HL-60/S4 treated with phorbol 12-myristate 13-acetate at 8.2 ng/mL for 4 days and 3 days (cell line): Measurements from ENCODE around the gene PLD3.

Experiments
- in situ Hi-C: fragments of 300-500 bp; cut with MboI; formaldehyde crosslinking; loops from 2 replicates; pipeline ENCODE4 v1.15.0; 2022; ENCODE audit warnings: low sequenced_read_pairs

Gene PLD3

DNA sequence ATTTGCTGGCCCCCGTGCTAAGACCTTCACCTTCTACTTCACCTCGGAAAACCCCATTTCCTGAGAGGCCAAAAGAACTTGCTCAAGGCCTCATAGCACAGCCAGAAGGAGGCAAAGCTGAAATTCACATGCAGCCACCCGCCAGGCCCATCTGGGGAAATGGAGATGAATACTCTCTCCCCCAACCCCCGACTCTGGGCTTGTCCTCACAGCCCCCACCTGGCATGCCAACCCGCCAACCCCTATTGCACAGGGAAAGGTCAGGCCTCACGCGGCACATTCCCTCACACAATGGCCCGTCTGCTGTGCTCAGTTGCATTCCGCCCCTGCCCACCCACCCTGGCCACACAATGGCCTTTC, 61.5 kb downstream of the PLD3 start:
- in situ Hi-C loops: no loop called here

DNA sequence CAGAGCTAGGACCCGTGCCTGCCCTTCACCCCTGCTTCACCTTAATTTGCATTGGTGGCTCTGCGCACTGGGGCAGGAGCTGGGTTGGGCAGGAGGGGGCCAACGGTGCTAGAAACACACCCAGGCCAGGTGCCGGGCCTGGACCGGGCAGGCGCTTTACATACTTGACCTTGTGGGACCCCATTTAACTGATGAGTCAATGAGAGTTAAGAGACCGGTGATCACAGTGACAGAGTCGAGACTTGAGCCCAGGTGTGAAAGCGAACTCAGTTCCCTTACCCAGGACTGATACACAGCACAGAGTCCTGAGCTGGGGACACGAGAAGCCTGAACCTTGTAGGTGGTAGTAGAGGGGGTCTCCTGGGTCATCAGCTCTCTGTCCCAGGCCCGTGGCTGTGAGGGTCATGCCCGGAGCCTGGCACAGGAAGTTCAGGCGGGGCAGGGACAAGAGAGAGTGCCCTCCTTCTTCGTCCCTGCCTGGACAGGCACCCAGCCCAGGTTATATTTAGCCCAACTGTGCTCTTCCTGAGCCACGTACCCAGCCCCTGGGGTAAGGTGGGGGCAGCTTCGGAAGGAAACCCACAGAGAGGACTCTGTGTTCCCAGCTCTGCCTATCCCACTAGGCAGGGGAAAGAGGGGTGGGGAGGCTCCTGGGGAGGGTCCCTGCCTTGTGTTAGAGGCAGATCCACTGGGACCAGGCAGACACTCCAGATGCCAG, 62.8 kb downstream of the PLD3 start:
- in situ Hi-C loops: no loop called here

DNA sequence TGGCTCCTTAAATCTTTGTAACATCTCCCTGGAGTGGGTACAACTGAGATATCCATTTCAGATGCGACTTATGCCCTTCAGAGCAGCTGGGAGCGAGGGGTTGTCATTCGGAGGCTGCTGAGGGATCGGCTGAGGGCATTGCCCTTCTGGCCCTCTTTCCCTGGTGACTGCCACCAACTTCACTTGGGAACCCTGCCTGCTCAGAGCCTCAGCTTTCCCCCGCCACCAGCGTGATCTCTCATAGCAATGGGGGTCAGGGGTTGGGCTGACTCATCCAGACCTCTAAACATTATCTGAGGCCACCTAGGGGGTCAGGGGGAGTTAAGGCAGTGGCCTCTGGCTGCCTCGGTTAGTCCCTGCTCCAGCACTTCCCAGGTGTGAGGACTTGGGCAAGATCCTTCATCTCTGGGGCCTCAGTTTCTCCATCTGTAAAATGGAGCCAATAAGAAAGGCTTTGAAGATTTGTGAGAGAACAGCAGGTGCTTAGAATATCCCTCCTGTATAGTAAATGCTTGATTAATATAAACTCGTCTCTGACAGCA, 63.5 kb downstream of the PLD3 start:
- in situ Hi-C loops: no loop called here

GRCh38 chr19:40412866-40413265, 64.4 kb downstream of the PLD3 start:
- in situ Hi-C loops: no loop called here

DNA sequence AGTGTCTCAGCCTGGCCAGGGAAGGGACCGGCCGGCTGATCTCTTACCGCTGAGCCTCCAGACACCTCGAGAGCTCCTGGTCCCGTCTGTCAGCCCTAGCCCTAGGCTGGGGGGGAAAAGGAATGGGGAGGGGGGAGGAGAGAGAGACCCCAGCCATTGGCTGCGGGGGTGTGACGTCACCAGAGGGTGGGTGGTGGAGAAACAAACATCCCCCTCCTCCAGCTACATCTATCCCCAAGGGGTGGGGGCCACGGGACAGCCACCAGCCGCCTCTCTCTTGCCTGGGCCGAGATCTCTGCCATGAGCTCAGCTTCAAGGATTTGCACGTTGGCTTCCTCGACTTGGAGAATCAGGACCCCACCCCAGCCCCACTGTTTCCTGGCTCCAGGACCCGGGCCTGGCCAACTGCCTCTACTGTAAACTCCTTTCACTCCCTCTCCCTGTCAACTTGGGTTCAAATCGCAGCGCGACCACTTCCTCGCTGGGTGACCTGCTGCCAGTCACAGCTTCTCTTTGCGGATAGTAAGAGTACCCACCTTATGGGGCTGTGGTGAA, 64.9 kb downstream of the PLD3 start, which contains the start of gene PRX:
PRX (minus strand) TSS at position 88 of the 555 bp plus-strand sequence. CDS start 5,446 bp downstream, outside the sequence.
- in situ Hi-C loops: no loop called here

DNA sequence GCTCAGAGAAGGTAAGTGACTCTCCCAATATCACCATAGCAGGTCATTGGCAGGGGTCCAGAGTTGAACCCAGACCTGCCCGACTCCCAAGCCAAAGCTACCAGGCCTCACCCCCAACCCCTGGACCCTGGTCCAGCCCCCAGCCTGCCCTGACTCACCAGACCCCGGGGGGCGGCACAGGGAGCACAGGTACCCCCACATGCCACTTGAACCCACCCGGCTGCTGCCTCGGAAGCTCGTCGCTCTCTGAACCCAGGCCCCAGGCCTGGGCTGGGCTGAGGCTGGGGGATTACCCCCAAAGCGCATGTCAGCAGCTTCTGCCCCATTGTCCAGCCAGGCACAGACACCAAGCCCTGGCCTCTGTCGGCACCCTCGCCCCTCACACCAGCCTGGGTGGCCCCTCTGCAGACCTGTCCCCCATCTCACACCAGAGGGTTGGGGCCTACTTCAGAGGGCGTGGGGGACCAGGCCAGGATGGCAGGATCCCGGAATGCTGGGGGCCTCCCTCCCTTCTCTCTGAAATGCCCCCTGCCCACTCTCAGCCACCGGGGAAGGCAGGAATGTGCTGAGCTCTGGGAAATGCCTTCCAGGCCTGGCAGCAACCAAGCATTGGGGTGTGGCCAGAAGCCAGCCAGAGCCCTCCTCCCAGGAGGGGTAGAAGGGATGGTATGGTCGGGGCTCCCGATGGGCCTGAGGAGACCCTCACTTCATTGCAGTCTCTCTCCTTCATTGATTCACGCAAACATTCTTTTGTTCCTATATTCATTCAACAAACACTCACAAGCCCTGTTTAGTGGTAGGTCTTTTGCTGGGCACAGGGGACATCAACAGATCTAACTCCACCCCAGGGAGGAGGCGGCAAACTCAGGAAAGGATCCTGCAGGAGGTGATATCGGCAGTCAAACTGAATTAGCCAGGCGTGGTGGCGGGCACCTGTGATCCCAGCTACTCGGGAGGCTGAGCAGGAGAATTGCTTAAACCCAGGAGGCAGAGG, 66.3 kb downstream of the PLD3 start:
- in situ Hi-C loops: no loop called here

GRCh38 chr19:40415768-40416167, 67.3 kb downstream of the PLD3 start:
- in situ Hi-C loops: no loop called here

- in situ Hi-C loops: no loop called here
These were observed 68.6 kb downstream of the PLD3 start for GRCh38 chr19:40416918-40417642.

GRCh38 chr19:40417643-40417981, 69.1 kb downstream of the PLD3 start:
- in situ Hi-C loops: no loop called here

GRCh38 chr19:40418040-40418439, 69.5 kb downstream of the PLD3 start:
- in situ Hi-C loops: no loop called here

GRCh38 chr19:40419066-40419612, 70.6 kb downstream of the PLD3 start:
- in situ Hi-C loops: no loop called here

DNA sequence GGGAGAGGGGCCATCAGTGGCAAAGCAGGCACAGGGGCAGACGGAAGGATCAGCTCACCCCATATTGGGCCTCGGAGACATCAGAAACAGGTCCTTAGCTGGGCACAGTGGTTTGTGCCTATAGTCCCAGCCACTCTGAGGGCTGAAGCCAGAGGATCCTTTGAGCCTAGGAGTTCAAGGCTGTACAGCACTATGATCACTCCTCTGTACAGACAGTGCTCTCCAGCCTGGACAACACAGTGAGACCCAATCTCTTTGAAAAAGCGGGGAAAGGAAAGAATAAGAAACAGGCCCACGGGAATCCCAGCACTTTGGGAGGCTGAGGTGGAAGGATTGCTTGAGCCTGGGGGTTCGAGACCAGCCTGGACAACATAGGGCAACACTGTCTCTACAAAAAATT, 71.3 kb downstream of the PLD3 start:
- in situ Hi-C loops: no loop called here

DNA sequence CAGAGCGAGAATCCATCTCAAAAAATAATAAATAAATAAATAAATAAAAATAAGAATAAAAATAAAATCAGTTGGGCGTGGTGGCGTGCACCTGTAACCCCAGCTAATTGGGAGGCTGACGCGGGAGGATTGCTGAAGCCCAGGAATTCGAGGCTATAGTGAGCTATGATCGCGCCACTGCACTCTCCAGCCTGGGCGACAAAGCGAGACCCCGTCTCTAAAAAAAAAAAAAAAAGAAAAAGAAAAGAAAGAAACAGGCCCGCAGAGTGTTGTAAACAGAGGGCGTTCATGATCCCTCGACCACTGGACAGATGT, 71.9 kb downstream of the PLD3 start:
- in situ Hi-C loops: no loop called here

- in situ Hi-C loops: no loop called here
These were observed 72.6 kb downstream of the PLD3 start for GRCh38 chr19:40420766-40421765.

- in situ Hi-C loops: no loop called here
These were observed 73.7 kb downstream of the PLD3 start for GRCh38 chr19:40421993-40422747.

GRCh38 chr19:40422748-40423566, 74.5 kb downstream of the PLD3 start:
- in situ Hi-C loops: no loop called here

GRCh38 chr19:40423938-40424337, 75.4 kb downstream of the PLD3 start:
- in situ Hi-C loops: no loop called here
